Tibial artery (tissue), 4 donors: ENCODE data around the gene UNC13D.
"Not testable (repeated sequence)": the region's sequence is repeated elsewhere in the genome, so short reads cannot be mapped to it uniquely, and the experiment has no call there.

ENCODE experiments used
- DNase-seq, 2 donors: peaks; one replicate each; pipeline ENCODE4 v3.0.0-alpha.2; 2019
- H3K27ac ChIP-seq, 2 donors: fragments of 200-600 bp; sonication (generic) in 1 of 2; 1 replicate in 1 of 2; 2 replicates in 1 of 2; pipeline ENCODE4 v1.5.1; 2018 to 2019; ENCODE audit warnings: mild to moderate bottlenecking in 1 of 2
- H3K27me3 ChIP-seq, 2 donors: fragments of 200-600 bp; sonication (generic) in 1 of 2; one replicate each; pipeline versions ENCODE4 v1.5.1 to v1.6.0; 2016 to 2019
- H3K36me3 ChIP-seq, 3 donors: fragments of 200-600 bp; sonication (generic) in 2 of 3; one replicate each; pipeline ENCODE4 v1.5.1; 2016 to 2019; ENCODE audit warnings: mild to moderate bottlenecking in 2 of 3
- H3K4me1 ChIP-seq, 4 donors: fragments of 200-600 bp; sonication (generic) in 2 of 4; 1 replicate in 3 of 4; 2 replicates in 1 of 4; pipeline ENCODE4 v1.5.1; 2016 to 2019
- H3K4me3 ChIP-seq, 2 donors: fragments of 200-600 bp; sonication (generic) in 1 of 2; 1 replicate in 1 of 2; 2 replicates in 1 of 2; pipeline ENCODE4 v1.5.1; 2018 to 2019; ENCODE audit warnings: mild to moderate bottlenecking in 2 of 2
- H3K9me3 ChIP-seq, 3 donors: fragments of 200-600 bp; sonication (generic) in 1 of 3; one replicate each; pipeline ENCODE4 v1.5.1; 2016 to 2019
- CTCF ChIP-seq, 2 experiments: fragments of 200-600 bp in 1 of 2; fragments of 450-650 bp in 1 of 2; IDR thresholded peaks; one replicate each; pipeline ENCODE4 v1.5.1; 2017 to 2019; ENCODE audit warnings: antibody characterized with exemption in 2 of 2, mild to moderate bottlenecking in 1 of 2, moderate library complexity in 1 of 2
- intact Hi-C: fragments of 100-400 bp; cut with DNase I; formaldehyde crosslinking; loops from one replicate; pipeline ENCODE4 v1.15.0; 2023; ENCODE audit warnings: low total_unique reads

Gene UNC13D

GRCh38 chr17:75872434-75873351 is 28.5 kb upstream of the UNC13D start:
- no peak for TF ChIP-seq CTCF (IDR thresholded peaks at IDR 0.05)
- Histone ChIP-seq H3K4me3 (peak overlapping the region in 1 of 2 donors; percentile 20), H3K27ac (peak overlapping the region; percentile 87 to 97), H3K4me1 (peaks cover 23 to 89% (median 81%) of the 10 kb centered on the region in 4 donors), H3K27me3 (no peaks in the 10 kb centered on the region), H3K9me3 (no peaks in the 10 kb centered on the region), H3K36me3 (peaks cover 9 to 25% (median 21%) of the 10 kb centered on the region in 3 donors)
- intact Hi-C loops = no loop called here
- DNase-seq = peak; percentile 92 to 96

- Histone ChIP-seq H3K4me1 (peaks cover 17 to 71% (median 63%) of the 10 kb centered on the region in 4 donors), H3K36me3 (peaks cover 9 to 16% (median 16%) of the 10 kb centered on the region in 3 donors), H3K4me3 (peak overlapping the region; percentile 32 to 38), H3K27ac (peak overlapping the region; percentile 92 to 97)
- DNase-seq, H3K9me3 ChIP-seq, intact Hi-C loops, H3K27me3 ChIP-seq: not testable (repeated sequence)
Observed at GRCh38 chr17:75870228-75870627, 26.0 kb upstream of the UNC13D start.

- Histone ChIP-seq H3K4me3 (peak overlapping the region; percentile 32 to 38), H3K4me1 (peaks cover 11 to 71% (median 58%) of the 10 kb centered on the region in 4 donors), H3K27ac (peak overlapping the region; percentile 92 to 97)
Observed at GRCh38 chr17:75869282-75870141, 25.3 kb upstream of the UNC13D start.

GRCh38 chr17:75868730-75869281 is 24.6 kb upstream of the UNC13D start:
- DNase-seq, H3K9me3 ChIP-seq, H3K36me3 ChIP-seq, H3K27me3 ChIP-seq, H3K4me3 ChIP-seq, intact Hi-C loops: not testable (repeated sequence)
- H3K4me1 ChIP-seq = peaks cover 11 to 69% (median 56%) of the 10 kb centered on the region in 4 donors
- H3K27ac ChIP-seq = peak overlapping the region; percentile 92 to 97

More at GRCh38 chr17:75869282-75870141, 25.3 kb upstream of the UNC13D start:
- intact Hi-C loops = no loop called here
- peak; percentile 78 to 88 for DNase-seq
- TF ChIP-seq CTCF (IDR thresholded peaks at IDR 0.05) = no peak
- H3K27me3 ChIP-seq = no peaks in the 10 kb centered on the region
- H3K9me3 ChIP-seq = no peaks in the 10 kb centered on the region
- peaks cover 3 to 9% (median 9%) of the 10 kb centered on the region in 3 donors for H3K36me3 ChIP-seq

GRCh38 chr17:75865404-75866188 is 21.4 kb upstream of the UNC13D start:
- DNase-seq, intact Hi-C loops, H3K27me3 ChIP-seq, H3K36me3 ChIP-seq, H3K9me3 ChIP-seq, H3K4me3 ChIP-seq: not testable (repeated sequence)
- Histone ChIP-seq H3K4me1 (peaks cover 6 to 37% (median 30%) of the 10 kb centered on the region in 4 donors), H3K27ac (peak overlapping the region in 1 of 2 donors; percentile 73)

- H3K36me3 ChIP-seq, intact Hi-C loops, H3K9me3 ChIP-seq, H3K4me3 ChIP-seq, H3K27me3 ChIP-seq, DNase-seq: not testable (repeated sequence)
- Histone ChIP-seq H3K27ac (peak overlapping the region; percentile 46 to 73), H3K4me1 (peaks cover 4 to 30% (median 24%) of the 10 kb centered on the region in 4 donors)
Observed at GRCh38 chr17:75864887-75865286, 20.7 kb upstream of the UNC13D start.

GRCh38 chr17:75864448-75864871 is 20.3 kb upstream of the UNC13D start:
- no peak for TF ChIP-seq CTCF (IDR thresholded peaks at IDR 0.05)
- intact Hi-C loops = no loop called here
- Histone ChIP-seq H3K36me3 (no peaks in the 10 kb centered on the region), H3K27me3 (no peaks in the 10 kb centered on the region), H3K9me3 (no peaks in the 10 kb centered on the region), H3K27ac (peak overlapping the region; percentile 46 to 73), H3K4me1 (peaks cover 0 to 26% (median 19%) of the 10 kb centered on the region in 4 donors), H3K4me3 (no peak overlapping the region)
- peak; percentile 75 to 86 for DNase-seq
